GM12801 (cell line): ENCODE measurements around the gene HYCC1.

Source experiments
- CTCF ChIP-seq: IDR thresholded peaks from one replicate; pipeline ENCODE4 v1.5.1; 2011; ENCODE audit warnings: control low read depth; ENCODE audit not compliant: insufficient read length; ENCODE audit errors: extremely low read depth

The HYCC1 gene

DNA sequence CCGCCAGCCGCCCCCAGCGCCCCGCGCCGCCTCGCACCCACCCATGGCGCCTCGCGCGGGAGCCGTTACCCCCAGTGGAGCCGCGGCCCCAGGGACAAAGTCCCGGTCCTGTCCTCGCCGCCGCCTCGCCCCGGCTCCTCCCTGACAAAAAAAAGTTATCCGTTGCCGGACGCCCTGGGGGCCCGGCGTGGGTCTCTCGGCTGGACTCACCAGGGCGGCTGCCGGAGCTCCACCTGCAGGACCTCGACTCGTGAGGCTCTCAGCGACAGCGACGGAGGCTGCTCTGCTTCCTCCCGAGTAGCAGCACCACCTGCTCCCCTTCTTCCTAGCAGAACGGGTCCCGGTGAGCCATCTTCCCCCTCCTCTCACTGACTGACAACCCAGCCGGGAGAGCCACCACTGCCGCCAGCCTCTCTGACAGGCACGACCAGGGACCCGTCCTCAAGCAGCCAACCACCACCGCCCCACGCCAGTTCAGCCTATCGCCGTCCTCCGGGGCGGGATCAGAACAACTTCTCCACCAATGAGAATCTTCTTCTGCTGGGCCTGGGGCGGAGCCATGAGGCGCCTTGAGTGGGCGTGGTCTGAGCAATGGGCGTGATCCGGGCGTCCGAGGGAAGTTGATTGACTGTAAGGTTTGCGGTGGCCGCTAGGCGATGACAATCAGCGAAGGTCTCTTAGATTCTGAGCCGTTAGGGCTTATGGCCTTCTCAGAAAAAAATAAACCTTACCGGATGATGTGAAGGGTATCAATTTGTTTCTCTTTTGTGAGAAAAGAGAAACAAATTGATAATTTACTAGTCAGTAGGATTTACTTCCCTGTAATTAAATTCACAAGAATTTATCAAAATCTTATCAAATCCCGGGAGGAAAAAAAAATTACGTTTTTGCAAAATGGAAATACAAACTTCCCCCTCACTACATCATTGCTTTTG, at the start of gene HYCC1:
Gene HYCC1 (minus strand): TSS at position 416 of the 935 bp plus-strand sequence. CDS start 23,019 bp downstream, outside the sequence.
- TF ChIP-seq CTCF, result no peak

DNA sequence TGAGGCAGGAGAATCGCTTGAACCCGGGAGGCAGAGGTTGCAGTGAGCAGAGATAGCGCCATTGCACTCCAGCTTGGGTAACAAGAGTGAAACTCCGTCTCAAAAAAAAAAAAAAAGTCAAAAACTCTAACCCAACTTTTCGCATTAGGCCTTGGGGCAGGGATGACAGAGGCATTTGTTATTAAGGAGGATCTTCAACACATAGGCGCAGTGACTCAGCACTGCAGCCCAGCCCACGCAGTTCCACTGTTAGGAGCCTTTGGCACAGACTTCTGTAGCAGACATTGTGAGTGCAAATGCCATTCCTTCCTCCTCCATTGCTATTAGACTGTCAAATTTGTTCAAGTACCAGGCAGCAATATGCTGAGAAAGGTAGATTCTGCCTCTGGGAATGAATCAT, 48.5 kb upstream of the HYCC1 start:
- no peak for TF ChIP-seq CTCF

GRCh38 chr7:23061327-23061726, 47.4 kb upstream of the HYCC1 start:
- TF ChIP-seq CTCF, result no peak

DNA sequence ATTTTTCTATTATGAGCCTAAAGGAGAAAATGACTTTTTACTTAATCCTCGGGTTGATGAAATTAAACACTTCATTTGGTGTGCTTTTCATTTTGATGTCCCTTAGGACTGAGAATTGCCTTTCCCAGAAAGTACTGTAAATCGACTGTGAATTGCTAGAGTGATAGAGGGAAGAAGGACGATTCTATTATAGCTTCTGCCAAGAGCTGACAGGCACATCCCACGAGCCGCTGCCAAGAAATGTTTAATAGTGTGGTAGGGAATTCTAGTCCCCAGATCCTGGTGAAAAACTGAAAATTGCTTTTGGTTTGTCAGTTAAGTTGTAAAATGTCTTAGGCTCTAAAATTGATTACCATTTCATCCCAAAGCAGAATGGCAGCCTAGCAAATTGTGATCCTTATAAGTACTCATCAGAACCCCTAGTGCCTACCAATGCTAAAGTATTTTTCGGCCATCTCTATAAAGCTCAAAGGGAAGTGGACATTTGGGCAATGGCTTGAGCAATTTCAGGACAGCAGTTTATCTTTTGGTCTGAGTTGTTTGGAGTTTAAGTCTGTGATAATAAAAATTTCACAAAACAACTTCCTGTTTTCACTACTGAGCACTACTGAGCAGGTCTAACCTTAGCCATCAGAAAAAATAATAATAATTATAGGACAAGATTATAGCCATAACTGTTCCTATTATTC, 44.6 kb upstream of the HYCC1 start:
- no peak for TF ChIP-seq CTCF

DNA sequence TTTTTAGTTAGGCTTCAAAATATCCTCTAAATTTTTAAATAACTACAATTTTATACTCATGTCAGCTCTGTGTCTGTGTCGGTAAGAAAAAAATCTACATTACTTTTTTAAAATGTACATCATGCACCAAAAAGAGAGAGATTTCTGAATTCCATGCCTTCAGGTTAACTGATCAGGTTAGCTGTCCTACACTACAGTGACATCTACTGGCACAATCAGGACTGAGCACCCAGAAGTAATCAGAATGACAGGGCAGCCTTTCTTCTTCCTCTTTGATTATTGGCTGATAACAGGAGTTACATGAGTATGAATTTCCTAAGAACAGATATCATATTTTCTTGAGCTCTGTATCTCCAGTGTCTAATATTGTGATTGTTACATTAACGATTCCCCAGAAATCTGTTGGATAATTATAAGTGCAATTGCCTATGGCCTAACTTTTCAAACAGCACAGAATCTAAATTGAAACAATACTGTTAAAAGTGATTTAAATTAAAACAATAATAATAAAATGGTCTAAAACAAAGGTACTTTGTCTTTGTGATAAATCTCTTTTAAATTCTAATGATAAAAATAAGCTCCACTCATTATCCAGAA, 41.8 kb upstream of the HYCC1 start:
- TF ChIP-seq CTCF, result peak; percentile 35

DNA sequence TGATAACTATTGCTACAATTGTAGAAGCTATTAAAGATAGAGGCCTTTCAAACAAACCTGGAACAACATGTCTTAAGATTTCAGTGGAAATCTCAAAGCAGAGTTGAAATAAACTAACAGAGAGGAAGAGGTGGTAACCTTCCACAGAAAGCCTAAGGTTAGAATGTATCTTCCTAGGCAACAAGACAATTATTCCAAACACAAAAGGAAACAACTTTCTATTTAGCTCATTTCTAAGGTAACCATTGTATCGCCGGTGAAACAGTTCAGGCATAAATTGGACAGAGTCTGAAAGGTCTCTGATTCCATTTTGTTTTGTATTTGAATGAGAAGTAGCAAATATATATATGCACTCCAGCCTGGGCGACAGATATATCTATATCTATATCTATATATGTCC, 30.7 kb upstream of the HYCC1 start:
- no peak for TF ChIP-seq CTCF

- TF ChIP-seq CTCF, result no peak
Observed at GRCh38 chr7:23043441-23043840, 29.5 kb upstream of the HYCC1 start.
